Measurements from ENCODE around the gene PPP1R10. TPM values are rescaled to one million over a fixed set of nuclear protein-coding genes. Genes with fewer than 3 reads are reported as not detected.
A peak's percentile ranks its signal among the peaks of the same experiment; 100 is the strongest.
"Not testable (repeated sequence)": the region's sequence is repeated elsewhere in the genome, so short reads cannot be mapped to it uniquely, and the experiment has no call there.

The PPP1R10 gene
- total RNA-seq: 10 to 100 TPM; 68.5 to 80.3 (median 79.2) TPM
- long read RNA-seq, donor 1, full-length matches to known transcripts: 3 of 21 reads
- long read RNA-seq, donor 1, partial matches to known transcripts: 11 of 21 reads
- long read RNA-seq, donor 1, other reads (novel, unspliced or antisense): 7 of 21 reads
- long read RNA-seq, donor 2, partial matches to known transcripts: 18 of 19 reads
- long read RNA-seq, donor 2, other reads (novel, unspliced or antisense): 1 of 19 reads

DNA sequence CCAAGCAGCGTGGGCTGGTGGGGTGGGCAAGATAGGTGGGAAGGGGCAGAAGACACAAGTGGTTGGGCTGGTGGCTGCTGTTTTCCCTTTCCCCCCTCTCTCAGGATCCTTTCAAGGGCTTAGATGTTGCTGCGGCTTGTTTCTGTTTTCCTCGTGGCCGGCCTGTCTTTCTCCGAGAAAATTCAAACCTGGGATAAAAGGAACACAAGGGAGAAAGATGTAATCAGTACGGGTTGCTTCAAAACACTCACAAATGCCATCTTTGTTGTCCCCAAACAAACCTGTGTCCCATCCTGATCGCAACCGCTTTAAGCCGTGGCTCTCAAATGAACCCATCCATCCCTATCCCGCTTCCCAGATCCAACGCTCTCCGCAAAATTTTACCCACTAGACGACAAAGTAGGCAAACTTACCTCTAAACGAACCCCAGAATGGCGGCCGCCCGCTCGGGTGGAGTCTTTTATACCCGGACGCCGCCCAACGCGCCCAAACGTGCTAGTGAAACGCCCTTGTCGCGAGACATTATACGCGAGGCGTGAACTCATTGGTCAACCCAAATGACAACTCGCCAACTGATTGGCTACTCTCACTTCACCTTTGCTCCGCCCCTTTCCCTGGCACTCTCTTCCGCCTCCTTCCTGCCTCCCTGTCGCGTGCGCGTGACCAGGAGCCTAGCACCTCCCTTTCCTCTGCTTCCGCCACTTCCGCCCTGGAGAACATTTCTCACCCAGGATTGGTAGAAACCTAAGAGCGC lies at the start of gene PPP1R10:
TSS of gene PPP1R10 (minus strand) at position 433 of the 754 bp plus-strand sequence. CDS start 7,299 bp downstream, outside the sequence.
- Histone ChIP-seq H3K4me3 (peak within 1 kb of the TSS; percentile 73), H3K9me3 (no peaks in the 10 kb centered on the region), H3K36me3 (ENCODE audit: low read depth) (peaks cover 6% of the 10 kb centered on the region), H3K4me1 (ENCODE audit: low read depth) (peaks cover 30% of the 10 kb centered on the region)
- peak; percentile 97 to 99 (median 99) for DNase-seq
- intact Hi-C loops (cut with DNase I, micrococcal nuclease): no loop called here
- peak; percentile 90 for ATAC-seq
- TF ChIP-seq, protein P1, sequence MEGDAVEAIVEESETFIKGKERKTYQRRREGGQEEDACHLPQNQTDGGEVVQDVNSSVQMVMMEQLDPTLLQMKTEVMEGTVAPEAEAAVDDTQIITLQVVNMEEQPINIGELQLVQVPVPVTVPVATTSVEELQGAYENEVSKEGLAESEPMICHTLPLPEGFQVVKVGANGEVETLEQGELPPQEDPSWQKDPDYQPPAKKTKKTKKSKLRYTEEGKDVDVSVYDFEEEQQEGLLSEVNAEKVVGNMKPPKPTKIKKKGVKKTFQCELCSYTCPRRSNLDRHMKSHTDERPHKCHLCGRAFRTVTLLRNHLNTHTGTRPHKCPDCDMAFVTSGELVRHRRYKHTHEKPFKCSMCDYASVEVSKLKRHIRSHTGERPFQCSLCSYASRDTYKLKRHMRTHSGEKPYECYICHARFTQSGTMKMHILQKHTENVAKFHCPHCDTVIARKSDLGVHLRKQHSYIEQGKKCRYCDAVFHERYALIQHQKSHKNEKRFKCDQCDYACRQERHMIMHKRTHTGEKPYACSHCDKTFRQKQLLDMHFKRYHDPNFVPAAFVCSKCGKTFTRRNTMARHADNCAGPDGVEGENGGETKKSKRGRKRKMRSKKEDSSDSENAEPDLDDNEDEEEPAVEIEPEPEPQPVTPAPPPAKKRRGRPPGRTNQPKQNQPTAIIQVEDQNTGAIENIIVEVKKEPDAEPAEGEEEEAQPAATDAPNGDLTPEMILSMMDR (IDR thresholded peaks at IDR 0.05): no peak

DNA sequence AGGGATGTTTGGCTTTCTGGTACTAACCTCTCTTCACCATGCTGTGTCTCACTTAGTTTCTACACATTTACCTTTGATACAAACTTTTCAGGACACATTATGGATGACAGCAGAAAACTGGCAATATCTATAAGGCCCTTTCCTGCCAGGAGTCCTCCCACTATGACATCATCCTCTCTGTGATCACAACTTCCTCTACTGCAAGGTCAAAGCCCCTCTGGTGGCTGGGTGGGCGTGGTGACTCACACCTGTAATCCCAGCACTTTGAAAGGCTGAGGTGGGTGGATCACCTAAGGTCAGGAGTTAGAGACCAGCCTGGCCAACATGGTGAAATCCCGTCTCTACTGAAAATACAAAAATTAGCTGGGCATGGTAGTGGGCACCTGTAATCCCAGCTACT lies 49.3 kb upstream of the PPP1R10 start:
- H3K4me3 ChIP-seq; intact Hi-C loops (cut with DNase I, micrococcal nuclease); ATAC-seq; DNase-seq; H3K4me1 ChIP-seq (ENCODE audit: low read depth); H3K9me3 ChIP-seq: not testable (repeated sequence)
- H3K36me3 ChIP-seq (ENCODE audit: low read depth): peaks cover 21% of the 10 kb centered on the region

DNA sequence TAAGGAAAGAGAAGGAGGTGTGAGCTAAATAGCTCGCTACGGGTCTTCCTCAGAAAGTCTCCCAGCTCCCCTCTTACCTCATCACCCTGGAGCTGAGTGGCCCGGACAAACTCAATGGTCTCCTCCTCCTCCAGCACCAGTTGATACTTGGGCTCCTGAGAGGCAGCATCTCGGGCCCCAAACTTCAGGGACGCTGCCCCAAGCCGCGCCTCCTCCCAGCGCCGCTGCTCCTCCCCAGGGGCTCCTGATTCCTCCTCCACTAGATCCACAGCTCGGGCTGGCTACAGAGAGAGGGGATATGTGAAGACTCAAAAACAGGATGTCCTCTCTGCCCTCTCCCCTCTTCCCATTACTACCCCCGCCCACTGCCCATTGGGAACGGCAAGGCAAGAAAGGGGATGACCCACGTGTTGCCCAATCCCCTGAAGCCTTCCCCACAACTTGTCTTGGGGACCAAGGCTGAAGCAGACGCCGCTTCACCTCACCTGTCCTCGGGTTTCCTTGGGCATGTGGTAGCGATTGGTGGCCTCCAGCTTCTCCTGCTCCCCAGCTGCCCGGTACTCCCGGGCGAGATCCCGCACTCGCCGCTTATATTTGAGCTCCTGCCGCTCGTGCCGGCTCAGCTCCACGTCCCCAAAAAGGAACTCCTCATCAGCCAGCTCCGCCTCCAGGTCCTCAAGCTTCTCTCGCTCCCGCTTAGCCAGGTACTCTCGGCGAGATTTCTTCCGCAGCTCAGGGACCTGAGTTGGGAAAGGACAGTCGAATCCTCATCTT lies 48.1 kb upstream of the PPP1R10 start:
- DNase-seq: no peak
- H3K36me3 ChIP-seq (ENCODE audit: low read depth): peaks cover 20% of the 10 kb centered on the region
- no peak for ATAC-seq
- no peaks in the 10 kb centered on the region for H3K9me3 ChIP-seq
- TF ChIP-seq, protein P1 (IDR thresholded peaks at IDR 0.05): no peak
- intact Hi-C loops (cut with DNase I, micrococcal nuclease): no loop called here
- H3K4me1 ChIP-seq (ENCODE audit: low read depth): no peaks in the 10 kb centered on the region
- H3K4me3 ChIP-seq: no peak overlapping the region

DNA sequence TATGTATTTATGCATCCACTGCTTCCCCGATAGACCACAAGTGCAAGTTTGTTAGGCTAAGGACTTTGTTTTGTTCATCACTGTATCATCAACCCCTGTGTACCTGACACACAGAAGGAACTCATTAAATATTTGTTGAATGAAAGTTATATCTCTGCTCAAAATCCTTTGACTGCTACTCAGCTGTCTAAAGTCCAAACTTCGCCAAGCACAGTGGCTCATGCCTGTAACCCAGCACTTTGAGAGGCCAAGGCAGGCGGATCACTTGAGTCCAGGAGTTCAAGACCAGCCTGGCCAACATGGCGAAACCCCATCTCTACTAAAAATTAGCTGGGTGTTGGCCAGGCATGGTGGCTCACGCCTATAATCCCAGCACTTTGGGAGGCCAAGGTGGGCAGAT lies 40.9 kb upstream of the PPP1R10 start:
- H3K4me1 ChIP-seq (ENCODE audit: low read depth); intact Hi-C loops (cut with DNase I, micrococcal nuclease); H3K4me3 ChIP-seq; DNase-seq; ATAC-seq; H3K9me3 ChIP-seq: not testable (repeated sequence)
- peaks cover 12% of the 10 kb centered on the region for H3K36me3 ChIP-seq (ENCODE audit: low read depth)

DNA sequence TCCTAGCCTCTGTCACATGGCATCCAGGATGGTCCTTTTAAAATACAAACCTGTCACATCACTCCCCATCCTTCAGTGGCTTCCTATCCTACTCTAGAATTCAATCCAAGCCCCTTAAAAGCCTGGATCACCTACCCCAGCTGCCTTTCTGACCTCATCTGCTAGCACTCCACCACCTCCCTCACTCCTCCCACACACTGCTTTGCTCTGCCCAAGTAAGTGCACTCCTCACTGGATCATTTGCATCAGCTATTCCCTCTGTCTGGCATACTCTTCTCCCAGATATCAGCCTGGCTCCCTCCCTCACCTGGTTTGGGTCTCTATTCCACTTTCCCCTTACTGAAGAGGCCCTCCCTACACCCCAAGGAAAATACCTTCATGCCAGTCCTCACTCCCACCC lies 40.4 kb upstream of the PPP1R10 start:
- Histone ChIP-seq H3K36me3 (ENCODE audit: low read depth) (peaks cover 11% of the 10 kb centered on the region), H3K9me3 (no peaks in the 10 kb centered on the region), H3K4me3 (no peak overlapping the region), H3K4me1 (ENCODE audit: low read depth) (no peaks in the 10 kb centered on the region)
- no peak for DNase-seq
- intact Hi-C loops (cut with DNase I, micrococcal nuclease): no loop called here
- TF ChIP-seq, protein P1 (IDR thresholded peaks at IDR 0.05): no peak
- ATAC-seq: no peak

DNA sequence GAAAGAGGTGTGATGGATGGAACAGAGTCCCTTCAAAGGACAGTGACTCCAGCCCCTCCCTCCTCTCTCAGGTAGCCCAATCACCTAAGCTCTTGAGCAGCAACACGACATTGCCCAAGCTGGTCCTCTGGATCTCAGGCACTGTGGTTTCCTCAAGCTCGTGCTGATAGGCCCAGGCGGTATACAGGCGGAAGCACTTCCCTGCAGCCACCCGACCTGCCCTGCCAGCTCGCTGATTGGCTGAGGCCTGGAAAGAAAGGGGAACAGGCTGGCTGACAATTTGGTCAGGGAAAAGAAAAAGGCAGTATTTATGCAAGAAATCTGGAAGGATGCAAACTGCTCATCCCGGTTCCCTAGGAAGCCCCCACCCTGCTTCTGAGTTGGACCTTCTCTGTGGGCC lies 39.5 kb upstream of the PPP1R10 start:
- Histone ChIP-seq H3K36me3 (ENCODE audit: low read depth) (peaks cover 11% of the 10 kb centered on the region), H3K4me3 (no peak overlapping the region), H3K9me3 (no peaks in the 10 kb centered on the region), H3K4me1 (ENCODE audit: low read depth) (no peaks in the 10 kb centered on the region)
- DNase-seq: no peak
- intact Hi-C loops (cut with DNase I, micrococcal nuclease): no loop called here
- TF ChIP-seq, protein P1 (IDR thresholded peaks at IDR 0.05): no peak
- ATAC-seq: no peak
